CD4-positive, alpha-beta T cell treated with Interleukin-17A for 1 hour (primary cell): ENCODE data around the gene ADCY6.
A peak's percentile ranks its signal among the peaks of the same experiment; 100 is the strongest.

Experiments
- DNase-seq: peaks from one replicate; pipeline ENCODE4 v3.0.0-alpha.2; 2020

Gene ADCY6

DNA sequence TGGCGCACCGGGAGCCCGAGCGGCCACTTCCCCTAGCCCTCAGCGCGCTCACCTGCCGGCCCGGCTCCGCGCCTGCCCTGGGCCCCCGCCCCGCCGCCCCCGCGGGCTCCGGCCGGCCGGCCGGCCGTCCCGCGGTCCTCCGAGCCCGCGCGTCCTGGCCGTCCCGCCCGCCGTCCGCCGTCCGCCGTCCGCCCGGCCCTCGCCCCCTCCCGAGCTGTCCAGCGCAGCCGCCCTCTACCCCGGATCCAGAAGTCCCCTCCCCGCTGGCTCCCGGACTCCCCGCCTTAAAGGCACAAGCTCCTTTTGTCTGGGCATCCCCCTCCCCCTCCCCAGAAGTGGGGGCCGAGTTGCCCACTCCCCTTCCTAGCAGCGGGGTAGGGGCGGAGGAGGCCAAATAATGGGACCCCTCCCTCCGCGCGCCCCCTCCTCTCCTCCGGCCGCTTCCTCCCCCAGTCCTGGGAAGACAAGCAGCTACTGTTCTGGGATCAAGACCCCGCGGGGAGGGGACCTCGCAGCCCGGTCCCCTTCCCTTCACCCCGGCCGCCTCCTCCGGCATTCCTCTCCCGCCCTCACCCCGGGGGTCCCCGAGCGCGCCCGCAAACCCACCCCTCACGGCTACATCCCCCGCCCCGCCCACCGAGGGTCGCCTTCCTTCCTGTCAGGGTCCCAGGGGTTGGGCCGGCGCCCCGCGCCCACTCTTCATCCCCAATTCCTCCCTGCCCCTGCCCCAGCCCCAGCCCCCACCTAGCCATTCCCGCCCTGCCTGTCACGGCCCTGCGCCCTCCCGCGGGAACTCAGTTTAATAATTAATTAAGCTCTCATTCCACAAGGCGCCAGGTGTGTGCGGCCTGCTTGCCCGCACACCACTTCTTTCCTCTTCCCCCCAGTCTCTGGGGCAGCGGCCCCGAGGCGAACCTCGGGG, at the start of gene ADCY6:
TSS of gene ADCY6 (minus strand) at position 236 of the 922 bp plus-strand sequence. CDS start 5,655 bp downstream, outside the sequence.
- no peak for DNase-seq

DNA sequence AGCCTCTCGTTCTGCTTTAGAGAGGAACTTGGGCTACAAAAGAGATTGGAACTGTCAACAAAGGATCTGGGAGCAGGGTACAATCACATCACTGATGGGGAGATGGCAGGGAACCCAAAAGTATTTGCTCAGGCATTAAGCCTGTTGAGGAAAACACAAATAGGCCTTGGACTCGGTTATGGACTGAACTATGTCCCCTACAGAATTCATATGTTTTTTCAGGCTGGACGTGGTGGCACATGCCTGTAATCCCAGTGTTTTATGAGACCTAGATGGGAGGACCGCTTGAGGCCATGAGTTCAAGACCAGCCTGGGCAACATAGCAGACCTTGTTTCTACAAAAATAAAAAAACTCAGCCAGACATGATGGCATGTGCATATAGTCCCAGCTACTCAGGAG, 49.2 kb upstream of the ADCY6 start:
- DNase-seq: no peak

DNA sequence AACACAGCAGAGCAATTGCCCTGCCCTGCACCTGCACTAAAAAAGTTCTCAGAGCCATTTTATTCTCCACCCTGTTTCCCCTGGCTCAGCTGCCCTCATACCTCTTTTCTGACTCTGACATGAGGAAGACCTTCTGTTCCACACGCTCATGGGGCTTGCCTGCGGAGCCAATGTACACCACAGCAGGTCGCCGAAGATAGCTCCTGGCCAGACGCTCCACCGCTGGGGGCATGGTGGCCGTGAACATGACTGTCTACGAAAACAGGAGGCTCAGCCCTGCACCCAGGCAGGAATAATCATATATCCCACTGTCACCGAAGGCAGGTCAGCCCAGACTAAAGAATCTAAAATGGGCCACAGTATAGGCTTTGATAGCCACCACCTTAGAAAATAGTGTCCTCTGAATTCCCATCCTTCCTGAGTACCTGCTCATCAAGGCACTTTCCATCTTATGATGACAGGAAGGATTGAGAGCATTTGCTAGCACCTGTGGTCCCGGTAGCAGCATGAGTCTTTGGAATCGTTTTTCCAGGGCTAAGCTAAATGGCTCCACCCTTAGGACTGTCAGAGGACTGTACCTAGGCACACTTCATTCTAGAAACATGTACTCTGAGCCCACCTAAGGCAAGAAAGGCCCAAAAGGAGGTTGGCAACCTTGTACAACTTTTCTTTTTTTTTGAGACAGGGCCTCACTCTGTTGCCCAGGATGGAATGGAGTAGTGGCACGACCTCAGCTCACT, 43.6 kb upstream of the ADCY6 start:
- no peak for DNase-seq

DNA sequence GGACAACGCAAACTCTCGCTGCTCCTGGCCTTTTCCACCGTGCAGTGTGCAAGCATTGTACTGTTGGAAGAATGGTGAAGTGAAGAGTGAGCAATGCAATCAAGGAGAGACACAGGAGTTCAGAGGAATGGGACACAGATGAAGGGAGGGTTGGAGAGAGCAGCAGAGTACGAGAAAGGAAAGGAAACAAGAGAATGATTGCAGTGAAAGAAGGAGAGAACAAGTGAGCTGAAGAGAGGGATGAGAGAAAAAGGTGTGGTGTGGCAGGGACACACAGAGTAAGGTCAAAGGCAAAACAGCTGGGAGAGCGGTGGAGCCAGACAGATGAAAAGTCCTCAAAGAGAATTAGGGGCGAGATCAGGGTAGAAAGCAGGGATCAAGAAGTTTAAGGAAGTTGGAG, 42.4 kb upstream of the ADCY6 start:
- DNase-seq: no peak

DNA sequence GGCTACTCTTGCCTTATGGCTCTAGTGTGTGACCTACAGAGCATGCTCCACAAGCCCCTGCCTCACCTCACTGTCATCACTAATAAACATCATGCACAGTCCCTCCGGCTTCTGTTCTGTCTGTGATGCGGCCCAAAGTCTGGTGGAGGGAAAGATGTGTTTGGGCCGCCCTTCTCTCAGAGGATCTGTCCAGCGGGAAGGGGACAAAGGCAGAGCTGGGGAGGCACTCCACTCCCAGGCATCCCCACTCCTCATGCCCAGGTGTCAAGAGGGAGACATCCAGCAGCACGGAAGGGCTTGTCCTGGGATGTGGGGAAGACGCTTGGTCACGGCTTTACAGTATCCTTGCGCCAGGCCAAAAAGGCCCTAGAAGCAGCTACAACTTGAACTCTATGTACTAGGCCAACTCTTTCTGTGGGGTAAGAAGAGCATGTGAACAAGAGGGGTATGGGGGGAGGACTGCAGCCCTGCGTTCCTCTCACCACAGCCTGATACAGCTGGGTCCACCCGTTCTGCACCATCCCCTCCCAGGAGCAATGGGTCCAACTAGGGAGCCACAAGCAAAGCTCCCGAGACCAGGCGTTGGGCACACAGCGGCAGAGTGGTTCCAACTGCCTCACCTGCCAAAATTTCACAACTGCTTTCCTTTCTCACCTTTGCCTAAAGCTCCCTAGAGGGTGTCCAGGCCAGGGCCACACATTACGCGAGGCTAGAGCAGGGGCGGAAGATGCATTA, 40.1 kb upstream of the ADCY6 start:
- no peak for DNase-seq

DNA sequence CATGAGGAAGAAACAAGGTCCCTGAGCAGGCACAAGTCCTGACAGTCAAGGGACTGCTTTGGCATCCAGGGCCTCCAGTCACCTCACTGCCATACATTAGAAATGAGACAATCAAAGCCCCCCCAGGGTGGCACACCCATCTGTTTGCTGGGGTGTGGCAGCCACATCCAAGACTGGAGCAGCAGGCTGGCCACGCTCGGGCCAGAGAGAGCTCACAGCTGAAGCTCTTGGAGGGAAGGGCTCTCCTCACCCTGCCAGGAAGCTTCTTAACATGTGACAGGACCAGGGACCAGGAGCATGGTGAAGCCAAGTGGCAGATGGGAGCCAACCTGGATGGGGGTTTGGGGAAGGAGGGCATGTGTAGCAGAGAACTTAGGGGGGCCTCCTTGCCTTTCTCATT, 39.4 kb upstream of the ADCY6 start:
- DNase-seq: no peak

DNA sequence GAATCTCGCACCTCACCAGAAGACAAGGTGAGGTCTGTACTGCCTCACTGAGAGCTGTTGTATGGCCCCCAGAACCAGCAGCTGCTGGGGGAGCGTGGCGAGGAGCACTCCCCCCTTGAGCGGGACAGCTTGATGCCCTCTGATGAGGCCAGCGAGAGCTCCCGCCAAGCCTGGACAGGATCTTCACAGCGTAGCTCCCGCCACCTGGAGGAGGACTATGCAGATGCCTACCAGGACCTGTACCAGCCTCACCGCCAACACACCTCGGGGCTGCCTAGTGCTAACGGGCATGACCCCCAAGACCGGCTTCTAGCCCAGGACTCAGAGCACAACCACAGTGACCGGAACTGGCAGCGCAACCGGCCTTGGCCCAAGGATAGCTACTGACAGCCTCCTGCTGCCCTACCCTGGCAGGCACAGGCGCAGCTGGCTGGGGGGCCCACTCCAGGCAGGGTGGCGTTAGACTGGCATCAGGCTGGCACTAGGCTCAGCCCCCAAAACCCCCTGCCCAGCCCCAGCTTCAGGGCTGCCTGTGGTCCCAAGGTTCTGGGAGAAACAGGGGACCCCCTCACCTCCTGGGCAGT, 38.7 kb upstream of the ADCY6 start:
- no peak for DNase-seq

DNA sequence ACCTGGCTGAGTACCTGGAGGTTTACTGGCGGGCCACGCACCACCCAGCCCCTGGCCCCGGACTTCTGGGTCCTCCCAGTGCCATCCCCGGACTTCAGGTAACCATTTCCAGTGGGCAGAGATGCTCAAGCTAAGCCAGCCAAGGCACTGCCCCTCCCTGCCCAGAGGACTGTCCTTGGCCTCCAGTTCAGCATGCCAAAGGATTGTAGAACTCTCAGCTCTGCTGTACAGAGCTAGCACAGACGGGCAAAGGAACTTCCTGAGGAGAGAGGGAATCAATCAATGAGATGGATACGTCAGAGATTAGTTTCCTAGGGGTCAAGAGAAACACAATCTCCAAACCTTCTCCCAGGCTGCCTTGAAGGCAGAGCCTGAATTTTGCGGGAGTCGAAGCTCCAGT, 38.1 kb upstream of the ADCY6 start:
- DNase-seq: no peak

DNA sequence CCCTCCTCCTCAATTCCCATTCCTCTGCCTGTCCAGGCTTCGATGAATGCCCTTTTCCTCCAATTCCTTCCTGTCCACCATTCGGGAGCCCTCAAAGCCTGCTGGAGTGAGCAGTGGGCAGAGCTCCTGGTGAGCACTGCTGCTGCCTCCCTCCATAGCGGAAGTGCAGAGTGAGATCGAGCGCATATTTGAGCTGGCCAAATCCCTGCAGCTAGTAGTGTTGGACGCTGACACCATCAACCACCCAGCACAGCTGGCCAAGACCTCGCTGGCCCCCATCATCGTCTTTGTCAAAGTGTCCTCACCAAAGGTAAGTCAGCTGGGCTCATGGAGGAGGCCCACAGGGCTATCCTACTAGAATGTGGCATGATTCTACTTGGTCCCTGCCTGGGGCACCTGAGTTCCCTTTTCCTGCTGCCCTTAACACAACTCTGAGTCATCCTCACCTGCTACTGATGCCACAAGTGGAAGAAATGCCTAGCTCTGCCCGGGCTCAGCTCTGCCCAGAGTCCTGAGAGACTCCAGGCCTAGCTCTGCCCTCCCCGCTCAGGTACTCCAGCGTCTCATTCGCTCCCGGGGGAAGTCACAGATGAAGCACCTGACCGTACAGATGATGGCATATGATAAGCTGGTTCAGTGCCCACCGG, 37.4 kb upstream of the ADCY6 start:
- no peak for DNase-seq

DNA sequence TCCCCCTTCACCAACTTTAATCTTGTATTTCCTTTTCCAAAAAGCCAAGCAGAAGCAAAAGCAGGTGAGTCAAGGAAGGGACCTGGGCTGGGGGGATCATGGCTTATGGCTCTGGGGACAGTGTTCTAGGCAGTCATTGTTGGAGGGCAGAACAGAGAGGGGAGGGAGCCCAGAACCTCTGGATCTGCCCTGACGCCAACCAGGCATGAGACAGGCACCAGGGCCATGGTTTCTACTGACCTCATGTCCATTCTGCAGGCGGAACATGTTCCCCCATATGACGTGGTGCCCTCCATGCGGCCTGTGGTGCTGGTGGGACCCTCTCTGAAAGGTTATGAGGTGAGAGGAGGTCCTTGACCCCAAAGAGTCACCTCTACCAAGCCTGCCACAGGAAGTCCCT, 36.0 kb upstream of the ADCY6 start:
- DNase-seq: no peak

DNA sequence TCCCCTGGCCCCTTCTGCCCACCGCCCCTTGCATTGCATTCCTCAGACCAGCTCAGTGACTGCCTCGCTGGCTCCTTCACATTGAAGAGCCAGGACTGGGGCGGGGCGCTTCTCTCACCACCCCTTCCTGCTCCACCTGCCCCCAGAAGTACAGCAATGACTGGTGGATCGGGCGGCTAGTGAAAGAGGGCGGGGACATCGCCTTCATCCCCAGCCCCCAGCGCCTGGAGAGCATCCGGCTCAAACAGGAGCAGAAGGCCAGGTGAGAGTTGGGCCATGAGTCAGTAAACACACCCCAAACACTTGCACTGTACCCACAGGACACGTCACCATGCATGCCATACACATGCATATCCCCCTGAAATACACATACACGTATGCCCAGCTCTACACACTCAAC, 35.2 kb upstream of the ADCY6 start:
- DNase-seq: peak; percentile 37

DNA sequence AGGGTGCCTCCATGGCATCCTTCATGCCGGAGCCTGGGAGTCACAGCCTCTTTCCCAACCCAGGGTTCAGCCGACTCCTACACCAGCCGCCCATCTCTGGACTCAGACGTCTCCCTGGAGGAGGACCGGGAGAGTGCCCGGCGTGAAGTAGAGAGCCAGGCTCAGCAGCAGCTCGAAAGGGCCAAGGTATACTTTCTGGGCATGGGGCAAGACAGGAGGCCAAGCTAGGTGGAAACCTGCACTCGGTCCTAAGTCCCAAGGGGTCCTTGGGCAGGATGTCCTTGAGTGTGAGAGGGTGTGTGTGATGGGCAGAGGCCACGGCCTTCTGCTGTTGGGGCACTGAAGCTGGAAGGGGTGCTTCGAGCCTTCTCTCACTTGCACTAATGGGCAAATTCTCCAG, 34.4 kb upstream of the ADCY6 start:
- no peak for DNase-seq

DNA sequence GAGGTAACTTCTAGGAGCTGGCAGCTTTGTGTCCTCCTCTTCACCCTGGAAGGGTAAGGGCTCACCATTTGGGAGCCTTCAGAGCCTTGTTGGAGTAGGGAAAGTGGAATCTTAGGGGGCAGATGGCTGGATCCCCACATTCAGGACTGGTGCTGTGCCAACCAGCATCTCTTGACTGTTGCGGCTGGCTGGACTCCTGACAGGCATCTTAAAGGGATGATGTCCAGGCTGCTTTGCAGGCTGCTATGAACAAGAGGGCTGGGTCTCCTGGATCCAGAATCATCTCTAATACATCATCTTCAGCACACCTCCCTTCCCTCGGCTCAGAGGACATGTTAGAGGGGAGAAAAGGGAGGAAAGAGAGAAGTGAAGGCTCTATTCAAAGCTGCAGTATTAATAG, 33.8 kb upstream of the ADCY6 start:
- no peak for DNase-seq

DNA sequence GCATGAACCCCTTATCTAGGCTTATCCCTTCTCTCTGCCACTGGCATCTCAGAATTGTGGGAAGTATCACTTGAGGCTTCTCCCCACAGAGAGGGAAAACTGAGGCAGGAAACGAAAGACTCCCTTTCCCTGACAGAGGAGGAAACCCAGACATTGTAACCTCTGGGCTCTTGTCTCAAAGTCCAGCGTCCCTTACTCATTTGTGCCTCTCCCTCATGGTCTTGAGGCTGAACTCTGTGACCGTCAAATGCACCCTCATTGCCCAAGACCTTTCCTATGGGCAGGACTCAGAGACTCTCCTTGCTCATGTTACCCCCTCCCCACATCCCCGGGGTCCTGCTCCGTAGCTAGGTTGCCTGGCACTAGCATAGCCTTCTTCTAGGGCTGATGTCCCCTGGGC, 33.2 kb upstream of the ADCY6 start:
- DNase-seq: no peak

DNA sequence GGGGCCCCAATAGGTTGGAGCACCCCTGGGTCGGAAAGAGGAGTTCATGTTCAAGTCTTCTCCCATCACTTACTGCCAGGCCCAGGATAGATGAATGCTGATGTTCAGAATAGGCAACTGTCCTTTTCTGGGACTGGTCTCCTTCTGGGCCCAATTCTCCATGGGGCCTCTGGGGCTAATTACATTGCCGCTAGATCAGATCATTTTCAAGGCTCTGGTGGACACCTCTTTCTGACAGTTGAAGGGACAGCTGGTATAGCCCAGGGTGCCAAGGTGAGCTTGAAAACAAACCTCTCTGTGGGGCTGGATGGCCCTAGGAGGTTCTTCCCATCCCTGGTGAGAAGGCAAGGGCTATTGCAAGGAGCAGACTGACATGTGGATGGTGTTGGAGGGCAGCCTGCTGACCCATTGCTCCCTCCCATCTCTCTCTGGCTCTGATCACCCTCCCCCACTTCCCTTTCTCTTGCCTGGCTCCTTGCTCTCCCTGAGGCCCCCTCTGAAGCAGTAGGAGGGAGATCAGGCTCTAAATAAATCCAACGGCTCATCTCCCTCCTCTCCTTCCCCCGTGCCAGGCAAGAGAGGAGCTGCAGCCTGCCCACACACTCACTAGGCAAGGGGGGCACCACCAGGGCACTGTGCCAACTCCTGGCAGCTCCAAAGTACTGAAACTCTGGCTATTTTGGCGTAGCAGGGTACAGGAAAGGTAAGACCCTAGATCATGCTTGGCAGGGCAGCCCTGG, 31.3 kb upstream of the ADCY6 start:
- no peak for DNase-seq

DNA sequence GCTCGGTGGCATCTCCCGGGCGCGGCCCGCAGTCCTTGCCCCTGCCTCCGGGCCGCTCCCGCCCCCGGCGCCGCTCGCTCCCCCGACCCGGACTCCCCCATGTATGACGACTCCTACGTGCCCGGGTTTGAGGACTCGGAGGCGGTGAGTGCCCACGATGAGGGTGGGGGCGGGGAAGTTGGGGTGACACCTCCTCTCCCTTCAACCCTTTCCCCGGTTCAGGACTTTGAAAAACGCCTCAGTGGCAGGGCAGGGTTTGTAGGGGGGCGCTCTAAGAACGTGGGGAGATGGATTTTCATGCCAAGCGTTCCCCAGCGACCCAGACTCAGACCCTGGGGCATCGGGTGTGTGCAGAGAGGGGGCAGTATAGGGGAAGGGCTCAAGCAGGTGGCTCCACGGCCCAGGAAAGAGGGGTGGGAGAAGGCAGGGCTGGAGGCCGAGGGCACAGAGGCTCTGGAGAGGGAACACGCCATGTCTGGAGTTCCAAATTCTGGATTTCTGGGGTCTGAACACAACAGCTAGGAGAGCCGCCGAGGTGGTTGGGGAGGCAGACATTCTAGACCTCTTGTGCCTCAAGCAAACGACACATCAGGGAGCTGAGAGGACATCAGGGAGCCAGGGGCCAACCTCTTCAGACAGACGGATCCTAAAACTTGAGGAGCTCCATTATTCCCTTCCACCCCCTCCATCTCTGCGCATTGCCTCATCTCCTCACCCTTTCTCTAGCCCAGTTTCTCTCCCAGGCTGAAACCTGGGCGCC, 30.1 kb upstream of the ADCY6 start:
- DNase-seq: peak; percentile 34

DNA sequence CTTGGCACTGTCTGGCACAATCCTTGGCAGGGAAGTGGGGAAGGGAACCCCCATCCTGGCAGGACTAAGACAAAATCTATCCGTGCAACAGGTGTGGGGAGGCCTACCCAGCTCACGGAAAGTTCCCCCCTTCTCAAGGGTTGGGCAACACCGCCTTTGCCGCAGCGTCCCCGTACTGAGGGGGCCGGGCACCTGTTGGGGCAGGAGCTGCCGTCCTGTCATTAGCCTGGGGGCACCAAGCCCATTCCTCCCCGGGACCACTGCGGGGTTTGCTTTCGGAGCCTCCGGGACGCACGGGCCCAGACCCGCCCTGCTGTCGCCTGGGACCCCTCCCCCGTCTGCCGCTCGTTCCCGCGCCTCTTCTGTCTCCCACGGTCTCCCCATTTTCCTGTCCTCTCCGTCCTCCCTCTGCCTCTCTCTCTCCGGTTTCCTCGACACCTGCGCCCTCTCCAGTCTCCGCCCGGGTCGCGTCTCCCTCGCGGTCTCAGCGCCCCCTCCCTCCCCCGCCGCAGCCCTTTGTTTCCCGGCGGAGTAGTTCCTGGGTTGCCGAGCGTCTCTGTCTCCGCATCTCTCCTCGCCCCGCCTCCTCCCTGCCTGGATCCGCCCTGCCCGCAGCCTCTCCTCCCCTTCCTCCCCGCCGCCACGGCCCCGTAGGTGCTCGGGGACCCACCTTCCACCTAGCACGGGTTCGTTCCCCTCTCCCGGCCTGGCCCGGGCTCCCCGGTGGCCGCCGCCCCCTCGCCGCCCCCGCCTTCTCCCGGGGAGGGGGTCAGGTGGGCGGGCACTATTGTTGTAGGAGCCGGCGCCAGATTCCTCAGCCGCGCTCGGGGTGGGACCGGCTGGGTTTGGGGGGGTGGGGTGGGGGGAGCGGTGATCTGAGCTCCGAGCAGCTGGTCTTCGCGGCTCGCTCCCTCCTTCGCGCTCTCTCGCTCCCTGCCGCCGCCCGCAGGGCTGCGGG, 29.3 kb upstream of the ADCY6 start, which contains the start of gene CACNB3:
TSS of gene CACNB3 (plus strand) at position 624 of the 958 bp plus-strand sequence. CDS start 434 bp downstream, outside the sequence.
- peak; percentile 85 for DNase-seq

DNA sequence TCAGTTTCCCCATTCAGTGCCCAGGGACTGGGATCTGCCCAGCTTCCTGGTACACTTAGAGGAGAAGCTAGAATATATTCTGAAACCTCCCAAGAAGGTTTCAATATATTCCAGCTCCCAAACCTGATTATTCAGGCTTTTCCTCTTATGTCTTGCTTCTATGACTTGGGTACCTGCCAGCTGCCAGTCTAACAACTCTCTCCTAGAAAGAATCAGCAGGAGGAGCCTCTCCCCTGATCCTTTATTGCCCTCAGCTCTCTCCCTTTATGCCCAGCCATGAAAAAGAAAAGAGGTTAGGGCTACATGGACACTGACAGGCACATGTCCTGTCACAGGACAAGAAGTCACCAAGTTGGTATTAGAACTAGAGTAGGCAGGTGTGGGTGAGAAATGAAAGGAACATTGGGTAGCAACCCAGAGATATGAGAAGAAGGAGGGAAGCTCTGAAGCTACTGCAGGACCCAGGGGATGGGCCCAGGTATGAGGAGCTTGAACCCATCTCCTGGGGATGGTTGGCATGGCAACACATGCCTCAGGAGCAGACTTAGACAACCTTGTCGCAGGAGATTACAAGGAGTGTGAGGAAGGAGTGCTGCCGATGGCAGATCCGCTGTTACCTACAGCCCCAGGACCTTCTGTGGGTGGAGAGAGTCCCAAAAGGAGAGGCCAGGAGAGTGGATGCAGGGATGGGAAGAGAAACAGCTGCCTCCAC, 27.4 kb upstream of the ADCY6 start:
- no peak for DNase-seq
